SKM-1 treated with dmso at 0.1 percent for 144 hours (cell line): ENCODE results near the gene TSPAN18.

Source experiments
- DNase-seq: peaks from one replicate; lab custom pipeline; 2025; ENCODE audit not compliant: unreplicated experiment; lab: John Stamatoyannopoulos, UW

Gene TSPAN18

DNA sequence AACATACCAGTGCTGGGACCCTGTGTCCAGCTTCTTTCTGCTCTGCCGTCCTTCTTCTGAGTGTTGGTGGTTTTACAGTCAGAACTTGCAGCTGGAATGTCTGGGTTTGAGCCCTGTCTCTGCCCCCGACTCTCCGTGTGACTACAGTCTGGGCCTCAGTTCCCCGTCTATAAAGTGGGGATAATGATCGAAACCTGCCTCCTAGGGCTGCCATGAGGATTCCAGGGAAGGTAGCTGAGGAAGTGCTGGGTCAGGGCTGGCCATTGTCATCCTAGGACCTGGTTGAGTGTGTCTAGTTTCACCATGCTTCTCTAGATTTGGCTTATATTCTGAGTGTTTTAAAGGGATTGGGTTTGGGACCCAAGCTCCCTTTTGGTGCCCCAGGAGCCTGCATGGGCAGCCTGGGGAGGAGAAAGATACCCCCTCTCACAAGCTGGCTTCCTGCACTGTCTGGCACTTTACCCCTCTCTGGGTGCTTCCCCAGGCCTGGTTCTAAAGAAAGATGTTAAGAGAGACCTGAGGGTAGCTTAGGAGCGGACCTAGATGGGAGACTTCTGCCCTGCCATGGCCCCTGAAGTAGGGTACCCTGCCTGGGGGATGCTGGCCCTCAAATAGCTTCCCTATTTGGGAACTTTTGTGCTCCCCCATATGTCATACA is 49.9 kb downstream of the TSPAN18 start:
- no peak for DNase-seq

- no peak for DNase-seq
Observed at GRCh38 chr11:44777209-44778194, 50.7 kb downstream of the TSPAN18 start.

- DNase-seq = no peak
Observed at GRCh38 chr11:44778195-44779100, 51.7 kb downstream of the TSPAN18 start.

DNA sequence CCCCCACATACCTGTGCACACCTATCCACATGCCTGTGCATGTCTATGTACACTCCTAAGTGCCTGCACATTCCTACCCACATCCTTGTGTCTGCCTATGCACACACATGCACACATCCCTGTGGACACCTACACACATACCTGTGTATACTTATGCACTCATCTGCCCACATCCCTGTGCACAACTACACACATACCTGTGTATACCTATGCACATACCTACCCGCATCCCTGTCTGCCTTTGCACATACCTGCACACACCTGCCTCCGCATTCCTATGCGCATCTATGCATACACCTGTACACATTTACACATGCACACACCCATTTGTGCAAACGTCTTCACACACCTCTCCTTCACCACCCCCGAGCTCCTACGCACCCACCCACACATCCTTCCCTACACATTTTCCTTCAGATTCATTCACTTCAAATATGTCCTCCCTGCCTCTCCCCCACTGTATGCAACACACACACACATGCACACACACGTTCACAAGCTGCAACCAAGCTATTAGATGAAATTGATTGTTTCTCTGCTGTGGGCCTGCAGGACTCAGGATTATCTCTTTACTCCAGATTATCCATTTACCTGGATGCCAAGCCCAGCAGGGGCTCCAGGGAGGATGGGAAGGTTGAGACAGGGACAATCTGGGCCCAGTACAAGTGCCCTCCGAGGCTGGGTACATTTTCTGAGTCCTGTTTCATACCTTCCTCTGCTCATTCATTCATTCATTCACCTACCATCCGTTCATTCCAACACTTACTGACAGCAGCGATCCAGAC is 53.2 kb downstream of the TSPAN18 start:
- DNase-seq = no peak

GRCh38 chr11:44780940-44781631 is 54.3 kb downstream of the TSPAN18 start:
- DNase-seq = peak; percentile 4

GRCh38 chr11:44781655-44782054 is 54.9 kb downstream of the TSPAN18 start:
- DNase-seq = no peak

- no peak for DNase-seq
Observed at GRCh38 chr11:44782478-44782877, 55.7 kb downstream of the TSPAN18 start.

DNA sequence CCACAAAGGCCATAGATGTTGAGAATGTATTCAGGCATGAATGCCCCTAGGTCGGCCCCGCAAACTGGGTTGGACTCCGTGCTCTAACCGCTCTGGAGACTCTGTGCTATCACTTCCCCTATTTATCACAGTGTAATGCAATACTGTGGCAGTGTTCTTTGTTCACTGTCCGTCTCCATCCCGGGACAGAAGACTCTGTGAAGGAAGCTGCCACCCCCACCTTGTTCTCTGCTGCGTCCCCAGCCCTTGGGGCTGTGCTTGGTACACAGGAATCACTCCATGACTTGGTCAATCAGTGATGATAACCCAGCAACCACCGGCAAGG is 57.6 kb downstream of the TSPAN18 start:
- peak; percentile 74 for DNase-seq

- DNase-seq = no peak
Observed at GRCh38 chr11:44784851-44785250, 58.1 kb downstream of the TSPAN18 start.

DNA sequence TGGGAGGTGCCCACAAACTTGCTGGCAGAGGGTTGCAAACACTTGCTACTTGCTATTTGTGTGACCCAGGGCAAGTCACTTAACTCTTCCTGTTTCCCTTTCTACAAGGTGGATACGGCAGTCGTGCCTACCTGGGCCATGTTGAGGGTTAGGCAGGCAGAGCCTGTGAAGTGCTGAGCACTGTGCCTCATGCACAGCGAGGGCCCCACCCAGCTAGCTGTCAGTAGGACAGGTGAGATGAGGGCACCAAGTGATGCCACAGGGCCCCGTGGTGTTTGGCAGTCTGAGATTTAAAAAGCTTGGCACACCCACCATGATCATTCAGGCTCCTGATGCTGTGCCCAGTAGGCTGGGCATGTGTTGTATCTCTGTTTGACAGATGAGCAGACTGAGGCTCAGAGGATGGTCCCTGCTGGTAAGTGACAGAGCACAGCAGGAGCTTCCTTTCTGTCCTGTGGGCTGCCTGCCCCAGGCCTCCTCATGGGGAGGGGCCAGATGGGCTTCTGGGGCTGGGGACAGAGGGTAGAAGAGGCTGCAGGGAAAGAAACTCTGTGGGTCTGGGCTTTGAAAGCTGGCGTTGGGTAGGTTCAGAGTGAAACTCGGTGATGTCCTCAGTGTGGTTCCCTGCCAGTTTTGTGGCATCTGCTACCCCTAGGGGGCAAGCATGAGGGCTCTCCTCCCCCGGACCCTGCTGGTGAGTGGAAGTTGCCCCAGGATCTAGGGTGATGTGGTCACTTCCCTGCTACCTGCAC is 59.3 kb downstream of the TSPAN18 start:
- DNase-seq = peak; percentile 6

DNA sequence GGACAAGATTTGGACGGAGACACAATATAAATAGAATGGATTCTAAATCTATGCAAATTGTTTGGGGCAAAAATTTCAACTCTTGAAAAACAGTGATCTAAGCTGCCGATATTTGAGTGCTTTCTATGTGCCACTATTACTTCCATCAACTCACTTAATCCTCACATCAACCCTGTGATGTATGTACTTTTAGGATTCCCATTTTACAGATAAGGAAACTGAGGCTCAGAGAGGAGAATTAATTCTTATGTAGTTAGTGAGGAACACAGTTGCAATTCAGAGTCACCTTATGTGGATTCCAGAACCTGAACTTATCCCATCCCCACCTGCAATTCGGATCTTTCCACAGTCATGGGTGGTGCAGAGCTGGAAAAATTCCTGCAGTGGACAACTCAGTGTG is 60.3 kb downstream of the TSPAN18 start:
- no peak for DNase-seq

GRCh38 chr11:44787981-44788380 is 61.2 kb downstream of the TSPAN18 start:
- no peak for DNase-seq

- DNase-seq = no peak
Observed at GRCh38 chr11:44788536-44789261, 61.9 kb downstream of the TSPAN18 start.

DNA sequence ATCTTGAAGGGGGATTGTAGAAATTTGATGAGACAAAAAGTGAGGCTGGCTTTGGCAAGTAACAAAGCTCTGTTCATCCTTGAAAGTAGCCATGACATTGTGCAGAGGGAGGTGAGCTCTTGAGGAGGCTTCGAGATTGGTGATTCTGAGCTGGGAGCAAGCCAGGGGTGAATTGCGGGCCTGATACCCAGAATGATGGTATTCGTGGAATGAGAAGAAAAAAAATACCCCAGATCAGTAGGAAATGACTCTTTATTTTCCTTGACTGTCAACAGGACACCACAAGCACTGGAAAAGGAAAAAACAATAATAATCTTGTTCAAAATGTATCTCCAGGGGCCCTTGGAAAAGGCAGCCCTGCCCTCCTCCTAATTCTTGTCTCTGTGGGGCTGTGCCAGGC is 62.7 kb downstream of the TSPAN18 start:
- DNase-seq = no peak

GRCh38 chr11:44790211-44790610 is 63.4 kb downstream of the TSPAN18 start:
- DNase-seq = no peak

DNA sequence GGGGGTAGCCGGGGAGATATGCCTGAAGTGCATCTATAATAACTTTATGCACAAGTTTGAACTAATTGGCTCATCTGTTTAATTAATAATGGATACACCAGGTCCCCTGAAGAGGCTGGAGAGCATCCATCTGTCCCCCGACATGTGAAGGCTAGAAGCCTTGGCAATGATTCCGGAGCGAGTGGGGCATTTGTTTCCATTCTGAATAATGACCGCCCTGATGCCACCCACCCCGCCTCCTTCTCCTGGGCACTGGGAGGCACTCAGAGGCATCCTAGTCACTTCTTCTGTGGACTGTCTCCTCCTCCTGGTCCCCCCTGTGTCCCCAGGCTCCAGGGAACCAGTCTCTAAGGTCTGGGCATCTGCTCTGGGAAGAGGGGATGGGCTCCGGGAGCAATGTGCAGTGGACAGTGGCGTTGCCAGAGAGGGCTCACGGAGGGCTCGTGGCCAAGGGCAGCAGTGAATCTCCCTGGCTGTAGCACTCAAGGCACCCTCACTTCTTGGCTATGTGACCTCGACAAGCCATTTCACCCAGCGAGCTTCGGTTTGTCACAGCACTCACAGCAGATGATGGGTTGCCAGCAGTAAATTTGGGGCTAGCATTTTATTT is 64.7 kb downstream of the TSPAN18 start:
- no peak for DNase-seq

- no peak for DNase-seq
Observed at GRCh38 chr11:44792171-44792570, 65.4 kb downstream of the TSPAN18 start.
